H9 (cell line): ENCODE results near the gene PNMA6F. TPM values are rescaled to one million over a fixed set of nuclear protein-coding genes. Genes with fewer than 3 reads are reported as not detected.

Source experiments
- DNase-seq: peaks from one replicate; pipeline ENCODE4 v3.0.0-alpha.2; 2017
- H2AFZ ChIP-seq: one replicate; pipeline ENCODE4 v1.6.1; 2013; ENCODE audit warnings: mild to moderate bottlenecking, low read length, control low read depth, moderate library complexity
- H2AK5ac ChIP-seq: 2 replicates; pipeline ENCODE4 v1.6.1; 2013; ENCODE audit warnings: low read length, control low read depth, mixed read lengths; ENCODE audit not compliant: insufficient read length
- H2BK120ac ChIP-seq: one replicate; pipeline ENCODE4 v1.6.1; 2013; ENCODE audit warnings: low read depth, mild to moderate bottlenecking, low read length, control low read depth, inconsistent platforms; ENCODE audit not compliant: poor library complexity, severe bottlenecking
- H2BK12ac ChIP-seq: 2 replicates; pipeline ENCODE4 v1.6.1; 2013; ENCODE audit warnings: low read length, control low read depth, mixed read lengths, low read depth; ENCODE audit not compliant: insufficient read length
- H2BK15ac ChIP-seq: 2 replicates; pipeline ENCODE4 v1.6.1; 2013; ENCODE audit warnings: low read depth, low read length, control low read depth
- H2BK20ac ChIP-seq: one replicate; pipeline ENCODE4 v1.6.1; 2013; ENCODE audit warnings: low read depth, mild to moderate bottlenecking, low read length, control low read depth, inconsistent platforms; ENCODE audit not compliant: poor library complexity, severe bottlenecking
- H2BK5ac ChIP-seq: 2 replicates; pipeline ENCODE4 v1.6.1; 2013; ENCODE audit warnings: low read length, control low read depth, mixed read lengths; ENCODE audit not compliant: insufficient read length
- H3K14ac ChIP-seq: 2 replicates; pipeline ENCODE4 v1.6.1; 2013; ENCODE audit warnings: low read length, control low read depth; ENCODE audit not compliant: insufficient read depth
- H3K18ac ChIP-seq: 2 replicates; pipeline ENCODE4 v1.6.1; 2013; ENCODE audit warnings: low read depth, mild to moderate bottlenecking, mixed read lengths, low read length, control low read depth; ENCODE audit not compliant: insufficient read length
- H3K23ac ChIP-seq: 2 replicates; pipeline ENCODE4 v1.6.1; 2013; ENCODE audit warnings: low read length, control low read depth, mixed read lengths, low read depth; ENCODE audit not compliant: insufficient read length
- H3K23me2 ChIP-seq: 2 replicates; pipeline ENCODE4 v1.6.1; 2013; ENCODE audit warnings: low read depth, mild to moderate bottlenecking, mixed read lengths, low read length, control low read depth; ENCODE audit not compliant: insufficient read length, poor library complexity, severe bottlenecking
- H3K27ac ChIP-seq: 2 replicates; pipeline ENCODE4 v1.5.1; 2013; ENCODE audit warnings: low read length, control low read depth, mixed read lengths, low read depth; ENCODE audit not compliant: insufficient read length
- H3K27me3 ChIP-seq: 2 replicates; pipeline ENCODE4 v1.6.1; 2013; ENCODE audit warnings: low read length, control low read depth, inconsistent platforms; ENCODE audit not compliant: insufficient read depth
- H3K4ac ChIP-seq: 2 replicates; pipeline ENCODE4 v1.6.1; 2013; ENCODE audit warnings: low read depth, mild to moderate bottlenecking, control low read depth, inconsistent platforms, low read length, moderate library complexity
- H3K4me1 ChIP-seq: 2 replicates; pipeline ENCODE4 v1.6.1; 2013; ENCODE audit warnings: low read length, control low read depth, inconsistent platforms; ENCODE audit not compliant: insufficient read depth
- H3K4me2 ChIP-seq: 2 replicates; pipeline ENCODE4 v1.6.1; 2013; ENCODE audit warnings: low read length, control low read depth, mixed read lengths; ENCODE audit not compliant: insufficient read length, insufficient read depth
- H3K56ac ChIP-seq: 2 replicates; pipeline ENCODE4 v1.6.1; 2013; ENCODE audit warnings: low read depth, mild to moderate bottlenecking, mixed read lengths, low read length, control low read depth; ENCODE audit not compliant: insufficient read length
- H3K79me1 ChIP-seq: 2 replicates; pipeline ENCODE4 v1.6.1; 2013; ENCODE audit warnings: low read depth, mild to moderate bottlenecking, moderate library complexity, low read length, control low read depth, inconsistent platforms; ENCODE audit not compliant: insufficient read depth, poor library complexity, severe bottlenecking
- H3K79me2 ChIP-seq: 2 replicates; pipeline ENCODE4 v1.6.1; 2013; ENCODE audit warnings: low read length, control low read depth, inconsistent platforms; ENCODE audit not compliant: insufficient read depth
- H3K9ac ChIP-seq: 2 replicates; pipeline ENCODE4 v1.6.1; 2013; ENCODE audit warnings: low read length, control low read depth, mixed read lengths; ENCODE audit not compliant: insufficient read length; ENCODE audit errors: extremely low read depth
- H3K9me3 ChIP-seq: one replicate; pipeline ENCODE4 v1.6.1; 2013; ENCODE audit warnings: low read depth, low read length, inconsistent platforms; ENCODE audit not compliant: control insufficient read depth
- H3T11ph ChIP-seq: one replicate; pipeline ENCODE4 v1.6.1; 2013; ENCODE audit warnings: mild to moderate bottlenecking, low read length, control low read depth, inconsistent platforms
- H4K20me1 ChIP-seq: one replicate; pipeline ENCODE4 v1.6.1; 2013; ENCODE audit not compliant: control insufficient read depth, insufficient read length, insufficient read depth
- H4K5ac ChIP-seq: 2 replicates; pipeline ENCODE4 v1.6.1; 2013; ENCODE audit warnings: low read depth, mild to moderate bottlenecking, mixed read lengths, low read length, control low read depth; ENCODE audit not compliant: insufficient read length
- H4K8ac ChIP-seq: replicated peaks from 2 replicates; pipeline ENCODE4 v1.6.1; 2013; ENCODE audit warnings: low read length, control low read depth, mixed read lengths, low read depth; ENCODE audit not compliant: insufficient read length
- H4K91ac ChIP-seq: 2 replicates; pipeline ENCODE4 v1.6.1; 2013; ENCODE audit warnings: low read depth, mild to moderate bottlenecking, moderate library complexity, mixed read lengths, low read length, control low read depth; ENCODE audit not compliant: insufficient read length
- H3K27ac Mint-ChIP-seq, 3 experiments: 2 replicates in 2 of 3; 3 replicates in 1 of 3; pipeline ENCODE4 v1.8.0; 2020 to 2021; ENCODE audit warnings: mixed read lengths in 3 of 3, mild to moderate bottlenecking in 1 of 3, moderate library complexity in 1 of 3
- H3K27me3 Mint-ChIP-seq: 2 replicates; pipeline ENCODE4 v1.8.0; 2021; ENCODE audit warnings: low read depth, mild to moderate bottlenecking, moderate library complexity, mixed read lengths
- H3K36me3 Mint-ChIP-seq, 3 experiments: 2 replicates in 2 of 3; 3 replicates in 1 of 3; pipeline ENCODE4 v1.8.0; 2020 to 2021; ENCODE audit warnings: low read depth in 3 of 3, mixed read lengths in 3 of 3; ENCODE audit not compliant: insufficient read depth in 1 of 3
- H3K4me1 Mint-ChIP-seq, 2 experiments: 2 replicates each; pipeline ENCODE4 v1.8.0; 2020; ENCODE audit warnings: mixed read lengths in 2 of 2
- H3K4me3 Mint-ChIP-seq, 2 experiments: 2 replicates in 1 of 2; 3 replicates in 1 of 2; pipeline ENCODE4 v1.8.0; 2020 to 2021; ENCODE audit warnings: mild to moderate bottlenecking in 2 of 2, mixed read lengths in 2 of 2, moderate library complexity in 1 of 2
- H3K9me3 Mint-ChIP-seq, 2 experiments: 2 replicates in 1 of 2; 3 replicates in 1 of 2; pipeline ENCODE4 v1.8.0; 2020; ENCODE audit warnings: mild to moderate bottlenecking in 2 of 2, mixed read lengths in 2 of 2, moderate library complexity in 1 of 2
- WGBS: extraction: QIAGEN DNeasy Blood & Tissue Kit; methylation state at CpG from one replicate; pipeline ENCODE4 v1.1.7; 2013; ENCODE audit warnings: missing lambda C conversion rate, low lambda C conversion rate, mixed read lengths; ENCODE audit not compliant: insufficient read length; ENCODE audit errors: extremely low coverage; 5-methylcytosine and 5-hydroxymethylcytosine counted together
- total RNA-seq: library from RNA; stranded (reverse); gene quantifications from 2 replicates; pipeline ENCODE4 v1.2.1, GENCODE V29; 2021
- TF ChIP-seq, protein P1 (sequence below): fragments of 200-600 bp; sonication (generic); conservative IDR thresholded peaks from 3 replicates; pipeline ENCODE4 v1.8.0; 2021; ENCODE audit warnings: antibody characterized with exemption, mild to moderate bottlenecking

The PNMA6F gene
- total RNA-seq, 1 experiment from 2014 or later = not detected

GRCh38 chrX:153336121-153336894, 14.7 kb upstream of the PNMA6F start:
- H4K8ac ChIP-seq = no peak overlapping the region
- TF ChIP-seq, protein P1, sequence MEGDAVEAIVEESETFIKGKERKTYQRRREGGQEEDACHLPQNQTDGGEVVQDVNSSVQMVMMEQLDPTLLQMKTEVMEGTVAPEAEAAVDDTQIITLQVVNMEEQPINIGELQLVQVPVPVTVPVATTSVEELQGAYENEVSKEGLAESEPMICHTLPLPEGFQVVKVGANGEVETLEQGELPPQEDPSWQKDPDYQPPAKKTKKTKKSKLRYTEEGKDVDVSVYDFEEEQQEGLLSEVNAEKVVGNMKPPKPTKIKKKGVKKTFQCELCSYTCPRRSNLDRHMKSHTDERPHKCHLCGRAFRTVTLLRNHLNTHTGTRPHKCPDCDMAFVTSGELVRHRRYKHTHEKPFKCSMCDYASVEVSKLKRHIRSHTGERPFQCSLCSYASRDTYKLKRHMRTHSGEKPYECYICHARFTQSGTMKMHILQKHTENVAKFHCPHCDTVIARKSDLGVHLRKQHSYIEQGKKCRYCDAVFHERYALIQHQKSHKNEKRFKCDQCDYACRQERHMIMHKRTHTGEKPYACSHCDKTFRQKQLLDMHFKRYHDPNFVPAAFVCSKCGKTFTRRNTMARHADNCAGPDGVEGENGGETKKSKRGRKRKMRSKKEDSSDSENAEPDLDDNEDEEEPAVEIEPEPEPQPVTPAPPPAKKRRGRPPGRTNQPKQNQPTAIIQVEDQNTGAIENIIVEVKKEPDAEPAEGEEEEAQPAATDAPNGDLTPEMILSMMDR = no peak
- Mint-ChIP-seq H3K36me3 (peaks cover 29 to 38% (median 29%) of the 10 kb centered on the region in 3 experiments), H3K27ac (no peak overlapping the region; a peak in 1 of 7 replicates), H3K27me3 (peaks cover 6% of the 10 kb centered on the region; the same call in 1 of the 2 replicates), H3K9me3 (peaks cover 73 to 82% of the 10 kb centered on the region in 2 experiments), H3K4me3 (no peak overlapping the region), H3K4me1 (peaks cover 10 to 17% of the 10 kb centered on the region in 2 experiments)
- no peak overlapping the region for H3K14ac ChIP-seq
- no peaks in the 10 kb centered on the region for H3K27me3 ChIP-seq
- H2BK12ac ChIP-seq = no peak overlapping the region
- no peak overlapping the region for H2BK5ac ChIP-seq
- no peaks in the 10 kb centered on the region for H3K4me1 ChIP-seq
- H3T11ph ChIP-seq = no peak overlapping the region
- H2AFZ ChIP-seq = no peak overlapping the region
- no peaks in the 10 kb centered on the region for H3K79me1 ChIP-seq
- H2BK120ac ChIP-seq = no peak overlapping the region
- no peak overlapping the region for H3K56ac ChIP-seq
- peaks cover 18% of the 10 kb centered on the region for H3K9me3 ChIP-seq
- H3K23me2 ChIP-seq = no peaks in the 10 kb centered on the region
- no peak overlapping the region for H2BK15ac ChIP-seq
- no peak overlapping the region for H3K23ac ChIP-seq
- no CpG with 5 or more reads among the region's 11 CpGs for WGBS
- no peak overlapping the region for H3K27ac ChIP-seq
- H2BK20ac ChIP-seq = no peak overlapping the region
- no peaks in the 10 kb centered on the region for H3K79me2 ChIP-seq
- no peaks in the 10 kb centered on the region for H4K20me1 ChIP-seq
- no peak overlapping the region for H3K4me2 ChIP-seq
- H2AK5ac ChIP-seq = no peak overlapping the region
- no peak overlapping the region for H4K91ac ChIP-seq
- no peak for DNase-seq
- no peak overlapping the region for H3K18ac ChIP-seq
- no peak overlapping the region for H3K9ac ChIP-seq
- no peak overlapping the region for H3K4ac ChIP-seq
- no peak overlapping the region for H4K5ac ChIP-seq
